NCI-H1048 (cell line): ENCODE results near the gene METRNL.
"Not testable (repeated sequence)": the region's sequence is repeated elsewhere in the genome, so short reads cannot be mapped to it uniquely, and the experiment has no call there.

ENCODE experiments used
- DNase-seq: peaks from one replicate; lab custom pipeline; 2025; lab: John Stamatoyannopoulos, UW

METRNL gene, protein sequence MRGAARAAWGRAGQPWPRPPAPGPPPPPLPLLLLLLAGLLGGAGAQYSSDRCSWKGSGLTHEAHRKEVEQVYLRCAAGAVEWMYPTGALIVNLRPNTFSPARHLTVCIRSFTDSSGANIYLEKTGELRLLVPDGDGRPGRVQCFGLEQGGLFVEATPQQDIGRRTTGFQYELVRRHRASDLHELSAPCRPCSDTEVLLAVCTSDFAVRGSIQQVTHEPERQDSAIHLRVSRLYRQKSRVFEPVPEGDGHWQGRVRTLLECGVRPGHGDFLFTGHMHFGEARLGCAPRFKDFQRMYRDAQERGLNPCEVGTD

DNA sequence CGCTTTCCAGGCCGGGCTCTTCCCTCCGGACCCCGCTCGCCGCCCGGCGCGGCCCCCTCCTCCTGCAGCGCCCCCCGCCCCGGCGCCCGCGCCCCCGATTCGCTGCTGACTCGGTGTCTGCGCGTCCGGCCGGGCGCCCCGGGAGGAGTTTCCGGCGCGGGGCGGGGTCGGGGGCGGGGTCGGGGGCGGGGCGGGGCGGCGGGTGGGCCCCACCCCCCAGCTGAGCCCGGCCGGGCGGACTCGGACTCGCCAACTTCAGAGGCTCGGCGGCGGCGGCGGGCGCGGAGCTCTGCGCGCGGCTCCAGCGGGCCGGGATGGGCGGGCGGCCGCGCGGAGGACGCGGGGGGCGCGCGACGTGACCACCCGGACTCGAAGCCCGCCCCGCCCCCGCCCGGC lies at the start of gene METRNL:
Gene METRNL, plus strand, starts transcription at position 258 of the 396 bp plus-strand sequence. CDS start 207 bp downstream, outside the sequence.
- no peak for DNase-seq

DNA sequence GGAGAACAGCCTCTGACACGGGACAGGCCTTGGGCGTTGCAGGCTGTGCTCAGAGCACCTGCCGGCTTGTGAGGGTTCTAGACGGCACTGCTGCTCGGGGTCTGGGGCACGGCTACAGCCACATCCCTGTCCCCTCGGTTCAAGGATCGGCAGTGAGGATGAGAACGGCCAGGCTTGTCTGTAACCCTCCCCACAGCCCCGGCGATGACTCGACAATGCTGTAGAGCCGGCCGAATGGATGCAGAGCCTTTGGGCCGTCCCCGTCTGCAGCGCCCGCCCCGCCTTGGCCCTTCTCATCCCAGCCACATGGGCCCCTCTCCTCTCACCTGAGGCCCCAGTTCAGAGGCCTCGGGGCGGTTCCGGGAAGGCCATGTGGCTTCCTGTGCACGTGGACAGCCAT lies 49.0 kb upstream of the METRNL start:
- DNase-seq, result no peak

DNA sequence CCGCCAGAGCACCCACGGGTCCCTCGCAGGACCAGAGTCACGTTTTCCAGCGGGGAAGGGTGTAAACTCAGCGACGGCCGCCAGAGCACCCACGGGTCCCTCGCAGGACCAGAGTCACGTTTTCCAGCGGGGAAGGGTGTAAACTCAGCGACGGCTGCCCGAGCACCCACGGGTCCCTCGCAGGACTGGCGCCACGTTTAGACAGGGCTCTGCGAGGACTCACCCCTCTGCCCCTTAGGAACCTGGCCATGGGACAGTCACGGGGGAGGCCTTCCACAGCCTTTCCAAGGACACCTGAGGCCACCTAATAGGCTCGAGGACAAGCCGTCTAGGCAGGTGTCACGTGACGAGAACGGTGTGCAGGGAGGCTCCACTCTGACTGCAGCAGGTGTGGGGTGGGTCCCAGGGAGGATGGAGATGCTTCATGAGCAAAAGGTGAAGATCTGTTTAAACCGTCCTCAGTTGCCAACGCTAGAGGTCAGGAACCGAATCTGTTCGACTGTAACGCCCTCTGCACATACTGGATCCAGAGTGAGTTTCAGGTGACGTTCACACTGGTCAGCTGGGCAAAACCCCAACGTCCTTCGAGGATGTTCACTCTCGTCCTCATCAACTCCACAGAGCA lies 48.0 kb upstream of the METRNL start:
- DNase-seq, result no peak

DNA sequence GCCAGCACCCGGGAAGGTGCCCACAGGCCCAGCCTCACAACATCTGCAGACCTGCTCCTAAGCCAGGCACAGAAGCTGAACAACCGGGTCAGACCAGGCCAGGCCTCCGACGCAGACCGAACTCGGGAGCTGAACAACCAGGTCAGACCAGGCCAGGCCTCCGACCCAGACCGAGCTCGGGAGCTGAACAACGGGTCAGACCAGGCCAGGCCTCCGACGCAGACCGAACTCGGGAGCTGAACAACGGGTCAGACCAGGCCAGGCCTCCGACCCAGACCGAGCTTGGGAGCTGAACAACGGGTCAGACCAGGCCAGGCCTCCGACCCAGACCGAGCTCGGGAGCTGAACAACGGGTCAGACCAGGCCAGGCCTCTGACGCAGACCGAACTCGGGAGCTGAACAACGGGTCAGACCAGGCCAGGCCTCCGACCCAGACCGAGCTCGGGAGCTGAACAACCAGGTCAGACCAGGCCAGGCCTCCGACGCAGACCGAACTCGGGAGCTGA lies 47.4 kb upstream of the METRNL start:
- DNase-seq, result not testable (repeated sequence)

DNA sequence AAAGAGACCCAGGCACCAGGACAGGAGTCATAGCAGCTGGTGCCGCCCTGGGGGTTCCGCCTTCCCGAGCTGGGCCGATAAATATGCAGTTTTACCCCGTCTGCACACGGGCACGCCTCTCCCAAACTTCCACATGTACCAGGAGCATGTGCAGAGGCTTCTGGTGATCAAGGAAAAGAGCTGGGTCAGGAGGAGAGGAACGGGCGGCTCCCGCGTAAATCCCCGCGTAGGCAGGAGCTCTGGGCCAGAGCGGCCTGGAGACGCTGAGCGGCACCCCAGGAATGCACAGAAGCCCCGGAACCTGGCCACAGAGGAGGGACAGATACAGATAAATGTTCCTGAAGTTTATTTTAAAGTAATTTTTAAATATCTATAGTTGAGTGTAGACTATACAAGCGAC lies 46.6 kb upstream of the METRNL start:
- DNase-seq, result no peak

DNA sequence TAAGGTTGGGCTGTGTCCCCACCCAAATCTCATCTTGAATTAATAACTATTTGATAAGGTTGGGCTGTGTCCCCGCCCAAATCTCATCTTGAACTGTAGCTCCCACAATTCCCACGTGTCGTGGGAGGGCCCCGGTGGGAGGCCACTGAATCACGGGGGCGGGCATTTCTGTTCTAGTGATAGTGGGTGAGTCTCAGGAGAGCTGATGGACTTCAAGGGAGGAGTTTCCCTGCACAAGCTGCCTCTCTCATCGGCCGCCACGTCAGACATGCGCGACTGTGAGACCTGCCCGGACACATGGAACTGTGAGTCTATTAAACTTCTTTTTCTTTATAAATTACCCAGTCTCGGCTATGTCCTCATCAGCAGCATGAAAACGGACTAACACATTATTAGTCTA lies 44.9 kb upstream of the METRNL start:
- no peak for DNase-seq

DNA sequence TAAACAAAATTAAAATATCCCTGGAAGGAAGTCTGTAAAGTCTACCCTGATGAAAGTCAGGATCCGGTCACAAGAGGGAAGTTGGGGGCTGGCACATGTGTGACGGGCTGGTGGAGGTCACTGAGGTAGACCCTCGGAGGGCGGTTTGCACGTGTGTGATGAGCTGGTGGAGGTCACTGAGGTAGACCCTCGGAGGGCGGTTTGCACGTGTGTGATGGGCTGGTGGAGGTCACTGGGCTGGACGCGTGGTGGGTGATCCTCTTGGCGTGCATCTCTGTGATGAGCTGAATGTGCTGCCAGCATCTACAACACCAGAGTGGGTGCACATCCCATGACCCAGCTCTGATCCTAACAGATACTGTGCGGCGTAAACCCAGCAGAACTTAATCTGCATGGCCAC lies 43.7 kb upstream of the METRNL start:
- DNase-seq, result no peak

DNA sequence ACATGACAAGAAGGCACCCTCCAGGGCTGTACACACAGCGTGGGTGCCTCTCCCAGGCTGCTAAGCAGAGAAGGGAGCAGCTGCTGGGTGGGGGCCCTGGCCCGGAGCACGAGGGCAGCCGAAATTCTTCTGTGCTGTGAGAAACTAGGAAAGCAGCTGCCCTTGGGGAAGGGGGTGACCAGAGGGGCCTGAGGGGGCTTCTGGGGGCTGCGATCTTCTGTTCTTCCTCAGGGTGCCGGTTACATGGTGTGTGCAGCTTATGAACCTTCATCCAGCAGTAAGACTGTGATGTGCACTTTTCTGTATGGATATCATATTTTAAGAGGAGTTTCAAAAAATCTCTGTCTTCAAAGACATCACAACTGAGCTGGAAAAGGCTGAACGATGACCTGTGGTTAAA lies 43.2 kb upstream of the METRNL start:
- DNase-seq, result no peak

DNA sequence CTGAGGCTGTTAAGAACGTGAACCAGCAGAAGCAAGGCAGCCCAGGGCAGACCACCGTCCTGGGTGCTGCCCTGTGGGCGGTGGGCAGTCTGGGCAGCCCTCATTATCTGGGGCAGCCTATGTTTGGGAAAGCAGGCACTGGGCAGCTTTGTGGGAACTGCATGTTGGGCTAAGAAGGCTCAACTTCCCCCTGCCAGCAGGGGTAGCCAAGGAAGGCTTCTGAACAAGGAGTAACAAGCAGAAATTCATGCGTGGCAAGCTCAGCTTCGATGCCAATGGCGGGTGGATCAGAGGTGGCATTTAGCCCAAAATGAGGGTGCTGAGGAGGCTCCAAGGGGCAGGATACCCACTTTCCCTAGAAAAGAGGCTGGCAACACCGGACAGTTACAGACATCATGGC lies 42.7 kb upstream of the METRNL start:
- no peak for DNase-seq

DNA sequence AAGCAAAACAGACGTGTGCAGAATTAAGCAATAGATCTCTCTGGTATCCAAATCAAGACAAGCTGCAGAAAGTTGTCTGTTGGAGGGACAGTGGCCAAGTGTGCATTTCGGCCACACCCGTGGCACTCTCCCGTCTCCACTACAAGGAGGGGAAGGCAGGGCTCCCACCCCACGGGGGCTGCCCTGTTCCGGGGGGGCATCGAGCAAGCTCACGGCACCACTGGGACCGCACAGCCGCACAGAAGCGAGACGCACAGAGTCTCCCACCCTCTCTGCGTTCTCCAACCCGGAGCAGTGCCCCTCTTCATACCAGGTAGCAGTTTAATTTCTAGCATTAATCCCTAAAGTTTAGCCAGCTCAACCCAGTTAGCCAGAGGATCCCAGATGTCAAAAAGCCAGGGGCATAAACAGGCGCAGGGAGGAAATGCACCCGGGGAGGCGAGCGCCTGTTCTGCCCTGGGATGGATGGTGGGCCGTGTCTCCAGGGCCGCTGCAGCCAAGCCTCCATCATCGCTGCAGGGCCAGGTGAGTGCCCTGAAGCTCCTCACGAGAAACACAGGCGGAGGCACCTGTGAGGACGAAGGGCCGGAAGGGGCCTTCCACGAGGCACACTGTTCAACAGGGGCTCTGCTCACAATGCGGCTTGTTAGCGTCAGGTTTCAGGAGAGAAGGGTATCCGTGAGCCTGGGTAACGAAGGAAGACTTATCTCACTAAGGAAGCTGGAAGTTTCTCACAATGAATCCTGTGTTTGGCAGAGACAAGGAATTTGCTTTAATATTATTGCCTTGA lies 42.1 kb upstream of the METRNL start:
- no peak for DNase-seq

DNA sequence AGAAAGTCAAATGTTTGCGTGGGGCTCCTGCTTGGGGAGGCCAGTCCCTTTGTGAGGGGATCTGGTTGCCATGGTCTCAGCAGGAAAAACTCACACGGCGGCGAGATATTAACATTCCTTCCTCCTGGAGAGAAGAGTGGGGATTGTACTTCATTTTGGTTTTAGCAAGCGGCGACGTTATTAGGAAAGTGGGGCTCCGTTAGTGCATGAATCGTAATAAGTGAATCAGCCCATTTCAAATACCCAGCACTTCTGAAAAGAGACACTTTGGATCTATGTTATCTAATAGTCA lies 41.6 kb upstream of the METRNL start:
- no peak for DNase-seq

DNA sequence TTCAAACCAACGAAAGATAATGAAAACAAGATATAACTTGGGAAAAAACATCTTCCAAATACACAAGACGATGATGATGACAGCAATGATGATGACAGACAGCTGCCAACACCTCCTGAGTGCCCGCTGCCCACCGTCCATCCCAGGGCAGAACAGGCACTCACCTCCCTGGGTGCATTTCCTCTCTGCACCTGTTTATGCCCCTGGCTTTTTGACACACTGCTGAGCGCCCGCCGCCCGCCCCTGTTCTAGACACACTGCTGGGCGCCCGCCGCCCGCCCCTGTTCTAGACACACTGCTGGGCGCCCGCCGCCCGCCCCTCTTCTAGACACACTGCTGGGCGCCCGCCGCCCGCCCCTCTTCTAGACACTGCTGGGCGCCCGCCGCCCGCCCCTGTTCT lies 40.4 kb upstream of the METRNL start:
- not testable (repeated sequence) for DNase-seq

DNA sequence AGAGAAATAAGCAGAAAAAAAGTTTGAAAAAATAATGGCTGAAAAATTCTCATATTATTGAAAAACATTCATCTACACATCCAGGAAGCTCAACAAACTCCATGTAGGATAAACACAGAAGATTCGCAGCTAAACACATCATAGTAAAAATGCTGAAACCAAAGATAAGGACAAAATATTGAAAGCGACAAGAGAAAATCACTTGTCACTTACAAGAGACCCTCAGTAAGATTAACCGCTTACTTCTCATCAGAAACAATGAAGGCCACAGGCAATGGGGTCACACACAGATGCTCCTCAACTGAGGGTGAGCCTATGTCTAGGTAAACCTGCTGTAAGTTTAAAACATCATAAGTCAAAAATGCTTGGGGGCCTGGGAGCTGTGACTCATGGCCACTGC lies 38.1 kb upstream of the METRNL start:
- no peak for DNase-seq

DNA sequence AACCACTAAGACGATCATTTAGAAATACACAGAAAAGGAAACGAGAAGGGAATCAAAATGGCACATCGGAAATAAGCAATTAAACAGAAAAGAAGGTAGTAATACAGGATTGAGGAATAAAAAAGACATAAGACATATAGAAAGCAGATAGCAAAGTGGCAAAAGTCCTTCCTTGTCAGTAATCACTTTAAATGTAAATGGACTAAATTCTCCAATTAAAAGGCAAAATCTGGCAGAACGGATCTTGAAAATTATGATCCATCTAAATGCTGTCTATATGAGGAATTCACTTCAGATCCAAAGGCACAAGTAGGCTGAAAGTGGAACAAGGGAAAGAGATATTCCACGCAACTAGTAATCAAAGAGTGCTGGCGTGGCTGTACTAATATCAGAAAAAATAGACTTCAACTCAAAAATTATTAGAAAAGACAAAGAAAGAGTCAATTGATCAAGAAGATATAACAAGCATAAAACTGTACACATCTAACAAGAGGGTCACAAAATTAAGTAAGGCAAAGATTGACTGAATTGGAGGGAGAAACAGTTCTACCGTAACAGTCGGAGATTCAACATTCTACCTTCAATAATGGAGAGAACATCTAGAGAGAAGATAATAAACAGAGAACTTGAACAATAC lies 36.8 kb upstream of the METRNL start:
- DNase-seq, result no peak

DNA sequence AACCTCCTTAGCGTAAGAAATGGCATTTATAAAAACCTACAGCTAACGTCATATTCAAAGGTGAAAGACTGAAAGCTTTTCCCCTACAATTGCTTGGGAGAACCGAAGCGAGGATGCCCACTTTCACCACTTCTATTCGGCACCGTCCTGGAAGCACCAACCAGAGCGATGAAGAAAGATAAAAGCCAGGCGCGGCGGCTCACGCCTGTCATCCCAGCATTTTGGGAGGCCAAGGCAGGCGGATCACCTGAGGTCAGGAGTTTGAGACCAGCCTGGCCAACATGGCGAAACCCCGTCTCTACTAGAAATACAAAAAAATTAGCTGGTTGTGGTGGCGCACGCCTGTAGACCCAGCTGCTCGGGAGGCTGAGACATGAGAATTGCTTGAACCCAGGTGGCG lies 34.9 kb upstream of the METRNL start:
- DNase-seq, result not testable (repeated sequence)

DNA sequence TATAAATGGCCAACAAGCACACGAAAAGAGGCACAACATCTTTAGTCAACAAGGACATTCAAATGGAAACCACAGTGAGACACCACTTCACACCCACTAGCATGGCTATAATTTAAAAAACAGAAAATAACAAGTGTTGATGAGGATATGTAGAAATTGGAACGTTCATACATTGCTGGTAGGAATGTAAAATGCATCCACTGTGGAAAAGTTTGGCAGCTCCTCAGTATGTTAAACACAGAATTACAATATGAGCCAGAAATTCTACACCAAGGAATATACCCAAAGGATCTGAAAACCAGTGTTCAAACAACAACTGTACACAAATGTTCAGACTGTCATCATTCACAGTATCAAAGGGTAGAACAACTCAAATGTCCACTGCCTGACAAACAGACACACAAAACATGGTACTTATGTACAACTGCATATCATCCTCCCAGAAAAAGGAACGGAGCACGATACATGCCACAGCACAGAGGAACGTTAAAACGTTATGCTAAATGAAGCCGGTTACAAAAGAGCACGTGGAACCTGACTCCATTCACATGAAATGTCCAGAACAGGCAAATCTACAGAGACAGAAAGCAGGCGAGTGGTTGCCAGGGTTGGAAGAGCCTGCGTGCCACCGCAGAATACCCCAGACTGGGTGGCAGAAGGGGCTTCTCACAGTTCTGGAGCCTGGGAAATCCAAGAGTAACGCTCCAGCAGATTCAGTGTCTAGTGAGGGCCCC lies 32.8 kb upstream of the METRNL start:
- no peak for DNase-seq

DNA sequence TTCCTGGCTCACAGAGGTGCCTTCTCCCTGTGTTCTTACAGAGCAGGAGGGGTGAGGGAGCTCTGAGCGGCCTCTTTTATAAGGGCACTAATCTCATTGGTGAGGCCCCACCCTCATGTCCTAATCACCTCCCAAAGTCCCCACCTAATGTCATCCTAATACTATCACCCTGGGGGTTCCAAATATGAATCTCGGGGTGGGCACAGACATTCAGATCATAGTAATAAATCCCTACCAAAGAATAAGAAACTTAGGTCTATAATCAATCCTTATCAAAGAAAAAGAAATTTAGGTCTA lies 32.3 kb upstream of the METRNL start:
- DNase-seq, result no peak

DNA sequence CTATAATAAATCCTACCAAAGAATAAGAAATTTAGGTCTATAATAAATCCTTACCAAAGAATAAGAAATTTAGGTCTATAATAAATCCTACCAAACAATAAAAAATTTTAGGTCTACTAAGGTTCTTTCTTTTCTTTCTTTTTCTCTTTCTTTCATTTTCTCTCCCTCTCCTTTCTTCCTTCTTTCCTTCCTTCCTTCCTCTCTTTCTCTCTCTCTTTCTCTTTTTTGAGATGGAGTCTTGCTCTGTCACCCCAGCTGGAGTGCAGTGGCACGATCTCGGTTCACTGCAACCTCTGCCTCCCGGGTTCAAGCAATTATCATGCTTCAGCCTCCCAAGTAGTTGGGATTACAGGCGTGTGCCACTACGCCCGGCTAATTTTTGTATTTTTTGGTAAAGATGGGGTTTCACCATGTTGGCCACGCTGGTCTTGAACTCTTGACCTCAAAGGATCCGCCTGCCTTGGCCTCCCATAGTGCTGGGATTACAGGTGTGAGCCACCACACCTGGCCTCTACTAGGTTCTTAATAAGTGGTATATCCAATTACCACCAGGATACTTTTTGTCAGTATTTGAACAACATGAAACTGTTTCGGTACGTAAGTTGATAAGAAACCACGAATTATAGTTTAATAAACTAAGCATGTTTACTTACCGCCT lies 31.5 kb upstream of the METRNL start:
- DNase-seq, result not testable (repeated sequence)

DNA sequence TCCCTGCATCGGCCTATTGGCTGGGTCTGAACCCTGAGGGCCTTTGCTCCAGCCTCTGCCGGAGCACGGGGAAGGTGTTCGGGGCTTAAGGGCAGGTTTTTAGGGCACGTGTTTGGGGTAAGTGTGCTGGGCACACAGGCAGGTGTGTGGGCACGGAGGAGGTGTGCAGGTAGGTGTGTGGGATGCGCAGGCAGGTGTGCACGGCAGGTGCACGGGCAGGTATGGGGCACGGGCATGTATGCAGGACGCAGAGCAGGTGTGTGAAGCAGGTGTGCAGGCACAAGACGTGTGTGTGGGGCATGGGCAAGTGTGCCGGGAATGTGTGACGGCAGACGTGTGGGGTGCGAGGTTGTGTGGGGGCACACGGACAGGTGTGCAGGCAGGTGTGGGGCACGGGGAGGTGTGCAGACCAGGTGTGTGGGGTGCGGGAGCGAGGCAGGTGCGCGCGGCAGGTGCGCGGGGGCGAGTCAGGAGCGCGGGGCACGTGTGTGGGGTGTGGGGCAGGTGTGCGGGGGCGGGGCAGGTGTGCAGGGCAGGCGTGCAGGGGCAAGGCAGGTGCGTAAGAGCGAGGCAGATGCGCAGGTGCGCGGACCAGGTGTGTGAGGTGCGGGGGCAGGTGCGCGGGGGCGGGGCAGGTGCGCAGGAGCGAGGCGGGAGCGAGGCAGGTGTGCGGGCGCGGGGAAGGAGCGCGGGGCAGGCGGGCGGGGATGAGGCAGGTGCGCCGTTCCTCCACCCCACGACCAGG lies 28.6 kb upstream of the METRNL start:
- no peak for DNase-seq

DNA sequence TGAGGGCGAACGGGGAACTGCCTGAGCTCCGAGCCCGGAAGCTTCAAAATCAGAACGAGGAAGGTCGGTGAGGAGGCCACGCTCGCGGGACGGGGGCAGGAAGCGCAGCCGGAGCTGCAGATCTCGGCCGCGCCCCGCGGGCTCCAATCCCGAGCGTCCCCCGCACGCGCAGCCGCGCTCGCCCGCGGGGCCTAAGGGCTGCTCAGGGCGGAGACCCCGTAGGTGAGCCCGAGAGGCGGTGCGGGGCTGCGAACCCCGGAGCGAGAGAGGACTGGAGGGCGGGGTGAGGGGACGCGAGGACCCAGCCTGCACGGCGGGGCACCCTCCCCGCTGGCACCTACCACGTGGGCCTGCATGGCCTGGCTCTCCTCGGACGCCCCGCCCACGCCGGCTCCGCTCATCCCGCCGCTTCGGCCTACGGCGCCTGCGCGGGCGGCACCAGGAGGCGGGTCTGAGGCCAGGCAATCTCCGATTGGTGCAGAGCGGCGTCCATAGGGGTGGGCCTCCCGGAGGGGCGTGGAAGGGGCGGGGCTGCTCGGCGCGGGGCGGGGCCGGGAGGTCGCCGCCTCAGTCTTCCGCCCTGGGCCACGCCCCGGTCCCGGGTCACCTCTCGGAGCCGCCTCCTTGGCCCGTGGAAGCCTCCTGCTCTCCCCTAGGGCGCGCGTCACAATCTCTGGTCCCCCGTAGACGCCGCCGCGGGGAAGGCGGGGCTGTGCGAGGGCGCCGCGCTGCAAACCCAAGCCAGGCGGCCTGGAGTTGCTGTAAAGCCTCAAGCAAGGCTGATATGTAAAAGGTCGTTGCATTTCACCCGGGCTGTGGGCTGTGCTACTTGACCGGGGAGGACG lies 27.8 kb upstream of the METRNL start:
- DNase-seq, result peak; percentile 95
